GM10266 (cell line): ENCODE data around the gene AFG3L2.

ENCODE experiments used
- DNase-seq: peaks from one replicate; pipeline ENCODE4 v3.0.0; 2012; ENCODE audit errors: extremely low spot score
- TF ChIP-seq, protein P1 (sequence below): IDR thresholded peaks from 2 replicates; pipeline ENCODE4 v1.5.1; 2012; ENCODE audit warnings: mild to moderate bottlenecking, low read depth; ENCODE audit not compliant: control insufficient read depth, insufficient read depth; ENCODE audit errors: missing control alignments

The AFG3L2 gene

DNA sequence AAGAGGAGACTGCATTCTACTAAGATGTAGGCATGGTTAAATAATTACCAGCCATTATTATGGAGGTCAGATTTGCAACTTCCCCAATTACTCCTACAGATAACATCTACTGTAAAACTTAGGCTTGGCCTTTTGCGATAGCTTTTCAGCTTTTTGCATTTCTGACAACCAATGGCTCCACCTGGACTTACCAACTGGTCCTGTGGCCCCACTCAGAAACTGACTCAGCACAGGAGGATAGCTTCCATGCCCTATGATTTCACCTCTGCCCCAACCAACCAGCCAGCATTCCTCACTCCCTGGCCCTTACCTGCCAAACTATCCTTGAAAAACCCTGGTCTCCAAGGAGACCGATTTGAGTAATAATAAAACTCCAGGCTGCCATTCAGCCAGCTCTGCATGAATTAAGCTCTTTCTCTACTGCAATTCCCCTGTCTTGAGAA lies 40.8 kb downstream of the AFG3L2 start:
- no peak for DNase-seq
- TF ChIP-seq, protein P1, sequence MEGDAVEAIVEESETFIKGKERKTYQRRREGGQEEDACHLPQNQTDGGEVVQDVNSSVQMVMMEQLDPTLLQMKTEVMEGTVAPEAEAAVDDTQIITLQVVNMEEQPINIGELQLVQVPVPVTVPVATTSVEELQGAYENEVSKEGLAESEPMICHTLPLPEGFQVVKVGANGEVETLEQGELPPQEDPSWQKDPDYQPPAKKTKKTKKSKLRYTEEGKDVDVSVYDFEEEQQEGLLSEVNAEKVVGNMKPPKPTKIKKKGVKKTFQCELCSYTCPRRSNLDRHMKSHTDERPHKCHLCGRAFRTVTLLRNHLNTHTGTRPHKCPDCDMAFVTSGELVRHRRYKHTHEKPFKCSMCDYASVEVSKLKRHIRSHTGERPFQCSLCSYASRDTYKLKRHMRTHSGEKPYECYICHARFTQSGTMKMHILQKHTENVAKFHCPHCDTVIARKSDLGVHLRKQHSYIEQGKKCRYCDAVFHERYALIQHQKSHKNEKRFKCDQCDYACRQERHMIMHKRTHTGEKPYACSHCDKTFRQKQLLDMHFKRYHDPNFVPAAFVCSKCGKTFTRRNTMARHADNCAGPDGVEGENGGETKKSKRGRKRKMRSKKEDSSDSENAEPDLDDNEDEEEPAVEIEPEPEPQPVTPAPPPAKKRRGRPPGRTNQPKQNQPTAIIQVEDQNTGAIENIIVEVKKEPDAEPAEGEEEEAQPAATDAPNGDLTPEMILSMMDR = no peak

DNA sequence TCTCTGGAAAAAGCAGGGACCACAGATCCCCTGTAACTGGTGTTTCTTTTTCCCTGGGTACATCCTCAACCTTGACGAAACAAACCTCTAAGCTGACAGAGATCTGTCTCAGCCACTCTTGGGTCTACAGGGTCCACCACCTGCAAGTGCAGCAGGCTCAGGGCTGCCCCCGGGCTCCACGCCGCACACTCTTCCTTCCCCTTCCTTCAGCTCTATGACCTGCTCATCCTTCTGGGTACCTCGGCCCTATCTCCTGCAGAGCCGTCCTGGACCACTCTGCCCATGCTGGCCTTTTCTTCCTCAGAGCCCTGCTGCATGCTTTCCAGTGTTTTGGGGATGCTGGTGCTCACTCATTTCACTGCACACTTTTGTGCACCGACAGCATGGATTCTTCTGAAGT lies 41.5 kb downstream of the AFG3L2 start:
- TF ChIP-seq, protein P1 = no peak
- no peak for DNase-seq

DNA sequence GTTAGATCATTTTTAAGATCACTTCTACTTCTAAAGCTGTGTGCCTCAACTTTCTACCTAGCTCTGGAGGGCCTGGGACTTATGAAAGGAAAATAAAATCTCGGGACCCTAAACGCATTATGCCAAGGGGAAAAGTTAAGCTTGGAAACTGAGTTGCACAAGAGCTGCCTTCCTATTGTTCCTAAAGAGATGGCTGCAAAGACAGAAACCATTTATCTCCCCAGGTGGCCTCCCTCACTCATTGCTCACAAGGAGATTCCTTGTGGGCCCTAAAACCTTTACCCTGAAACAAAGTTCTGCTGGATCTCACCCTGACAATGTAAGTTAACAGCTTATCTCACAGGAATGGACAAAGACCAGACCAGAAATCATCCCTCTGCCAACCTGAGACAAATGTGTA lies 42.2 kb downstream of the AFG3L2 start:
- TF ChIP-seq, protein P1 = no peak
- DNase-seq = no peak

DNA sequence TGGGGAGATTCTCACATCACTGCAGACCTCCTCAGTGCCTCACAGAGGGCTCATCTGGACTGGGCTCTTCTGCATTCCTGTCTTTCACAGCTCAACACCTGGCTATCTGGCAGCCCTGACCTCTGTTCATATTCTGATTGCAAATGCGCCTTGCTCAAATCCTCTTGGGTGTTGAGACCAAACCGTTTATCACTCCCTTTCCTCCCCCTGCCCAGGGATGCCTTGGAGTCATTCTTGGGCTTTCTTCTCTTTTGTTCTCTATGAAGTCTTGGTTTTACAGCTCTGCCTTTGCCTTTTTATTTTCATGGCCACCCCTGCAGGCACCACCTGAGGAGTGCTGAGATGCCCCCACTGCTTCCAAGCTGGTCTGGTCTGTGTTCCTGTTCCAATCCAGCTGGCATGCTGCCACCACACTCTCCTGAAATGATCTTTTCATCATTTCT lies 42.6 kb downstream of the AFG3L2 start:
- no peak for DNase-seq
- TF ChIP-seq, protein P1 = no peak

DNA sequence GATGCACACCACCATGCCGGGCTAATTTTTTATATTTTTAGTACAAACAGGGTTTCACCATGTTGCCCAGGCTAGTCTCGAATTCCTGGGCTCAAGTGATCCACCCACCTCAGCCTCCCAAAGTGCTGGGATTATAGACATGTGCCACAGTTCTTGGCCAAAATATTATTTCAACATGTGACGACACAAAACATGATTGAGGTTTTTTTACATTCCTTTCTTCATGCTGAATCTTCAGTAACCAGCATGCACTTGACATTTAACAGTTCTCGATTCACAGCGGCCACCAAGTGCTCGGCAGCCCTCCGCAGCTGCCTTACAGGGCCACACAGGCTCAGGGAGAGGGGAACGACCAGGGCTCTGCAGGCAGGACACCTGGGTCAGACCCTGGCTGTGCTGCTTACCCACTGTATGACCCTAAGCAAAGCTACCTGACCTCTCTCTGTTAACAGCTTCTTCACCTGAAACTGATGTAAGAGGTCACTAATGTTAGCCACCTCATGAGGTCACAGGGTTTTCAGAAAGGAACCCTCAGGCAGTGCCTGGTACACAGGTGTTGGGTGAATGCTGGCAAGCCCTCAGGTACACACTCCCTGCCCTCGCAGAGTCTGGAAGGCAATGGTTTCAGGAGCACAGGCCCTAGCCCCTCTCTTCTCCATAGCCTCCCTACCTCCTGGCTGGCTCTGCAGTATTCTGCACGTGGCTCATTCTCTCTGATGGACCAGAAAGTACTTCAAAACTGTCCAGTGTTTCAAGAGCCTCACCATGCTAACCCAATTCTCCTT lies 43.3 kb downstream of the AFG3L2 start:
- DNase-seq = no peak
- TF ChIP-seq, protein P1 = no peak

DNA sequence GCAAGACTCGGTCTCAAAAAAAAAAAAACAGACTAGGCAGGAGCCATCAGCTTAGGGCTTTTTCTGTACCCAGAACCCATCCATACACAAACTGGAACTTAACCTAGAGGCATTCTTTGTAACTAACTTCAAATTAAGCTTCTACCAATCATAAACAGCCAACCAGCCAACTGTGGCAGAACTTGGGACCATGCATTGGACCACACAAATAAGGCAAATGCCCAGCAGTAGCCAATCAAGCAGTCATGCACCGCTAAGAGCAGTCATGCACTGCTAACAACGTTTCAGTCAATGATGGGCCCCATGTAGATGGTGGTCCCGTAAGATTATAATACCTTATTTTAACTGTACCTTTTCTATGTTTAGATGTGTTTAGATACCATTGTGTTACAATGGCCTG lies 46.3 kb downstream of the AFG3L2 start:
- DNase-seq = no peak
- TF ChIP-seq, protein P1 = no peak

DNA sequence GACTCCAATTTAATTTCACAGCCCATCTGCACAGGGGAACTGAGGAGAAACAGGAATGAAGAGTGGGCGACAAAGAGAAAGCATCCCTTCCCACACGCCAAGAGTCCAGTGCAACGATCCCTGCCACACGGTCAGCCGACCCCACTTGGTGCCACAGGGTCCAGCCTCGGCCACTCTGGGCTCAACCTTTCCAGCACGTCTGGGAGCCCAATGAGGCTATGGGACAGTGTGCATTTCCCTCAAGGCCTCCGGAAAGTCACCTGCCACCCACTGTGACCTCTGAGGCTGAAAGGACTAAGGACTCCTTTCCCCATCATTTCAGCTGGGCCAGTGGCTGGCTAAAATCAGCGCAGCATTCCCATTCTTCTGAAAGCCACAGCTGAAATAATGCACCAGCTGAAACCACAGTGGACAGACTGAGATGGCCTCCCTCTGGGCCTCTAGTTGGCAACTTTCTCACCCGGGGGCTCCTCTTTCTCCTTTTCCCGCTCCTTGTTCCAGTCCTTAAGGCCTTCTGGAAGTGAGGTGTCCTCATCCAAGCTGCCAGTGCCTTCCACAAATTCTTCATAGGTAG lies 47.8 kb downstream of the AFG3L2 start:
- TF ChIP-seq, protein P1 = no peak
- no peak for DNase-seq
